Measurements from ENCODE around the gene NAPEPLD.
"Not testable (repeated sequence)": the region's sequence is repeated elsewhere in the genome, so short reads cannot be mapped to it uniquely, and the experiment has no call there.

The NAPEPLD gene

DNA sequence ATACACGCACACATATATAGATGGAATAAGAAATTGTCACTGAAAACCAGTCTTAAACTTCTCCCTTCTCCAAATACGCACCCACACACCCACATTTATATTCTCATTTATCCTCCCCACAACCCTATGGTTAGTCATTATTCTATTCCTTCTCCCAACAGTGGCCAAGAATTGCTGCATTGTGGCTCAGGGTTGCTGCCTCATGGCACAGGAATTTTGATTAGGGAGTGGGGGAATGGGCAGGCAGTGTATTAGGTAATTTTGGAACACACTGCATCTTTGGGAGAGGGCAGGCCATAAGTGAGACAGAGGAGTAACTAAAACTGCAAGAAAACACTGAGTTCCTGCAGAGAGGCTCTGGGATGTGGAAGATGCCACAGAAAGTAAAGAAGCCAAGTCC is 35.7 kb downstream of the NAPEPLD start:
- no peak for DNase-seq
- ChIA-PET CTCF (no interaction called here), POLR2A (no interaction called here)
- no peak overlapping the region for H3K4me3 ChIP-seq (ENCODE audit: control insufficient read depth in 1 of 7, extremely low read depth in 1 of 7, insufficient read depth in 4 of 7, low read depth in 2 of 7, low read length in 6 of 7)
- WGBS (ENCODE audit: insufficient coverage), result no CpG with 5 or more reads among the region's 2 CpGs
- no peaks in the 10 kb centered on the region for H3K9me3 ChIP-seq (ENCODE audit: control extremely low read depth in 1 of 5, control insufficient read depth in 4 of 5, insufficient read depth in 2 of 5, low read depth in 1 of 5, low read length in 4 of 5)
- H3K27ac ChIP-seq (ENCODE audit: insufficient read depth in 1 of 2, low read depth in 1 of 2, low read length in 2 of 2, poor library complexity in 1 of 2, severe bottlenecking in 2 of 2), result no peak overlapping the region
- no peaks in the 10 kb centered on the region for H3K27me3 ChIP-seq (replicated peaks in 2 of 5; ENCODE audit: control insufficient read depth in 4 of 5, insufficient read depth in 5 of 5, low read length in 4 of 5)
- H3K4me1 ChIP-seq (ENCODE audit: control extremely low read depth in 1 of 4, control insufficient read depth in 4 of 4, insufficient read depth in 4 of 4, low read length in 3 of 4), result no peaks in the 10 kb centered on the region
- peaks cover 4 to 18% (median 10%) of the 10 kb centered on the region in 4 experiments for H3K36me3 ChIP-seq (ENCODE audit: control insufficient read depth in 4 of 4, insufficient read depth in 4 of 4, low read length in 3 of 4)

DNA sequence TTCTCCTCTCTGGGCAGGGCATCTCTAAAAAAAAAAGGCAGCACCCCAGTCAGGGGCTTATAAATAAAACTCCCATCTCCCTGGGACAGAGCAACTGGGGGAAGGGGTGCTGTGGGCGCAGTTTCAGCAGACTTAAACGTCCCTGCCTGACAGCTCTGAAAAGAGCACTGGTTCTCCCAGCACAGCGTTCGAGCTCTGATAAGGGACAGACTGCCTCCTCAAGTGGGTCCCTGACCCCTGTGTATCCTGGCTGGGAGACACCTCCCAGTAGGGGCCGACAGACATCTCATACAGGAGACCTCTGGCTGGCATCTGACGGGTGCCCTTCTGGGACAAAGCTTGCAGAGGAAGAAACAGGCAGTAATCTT is 42.2 kb downstream of the NAPEPLD start:
- CTCF ChIA-PET; DNase-seq; H3K9me3 ChIP-seq (ENCODE audit: control extremely low read depth in 1 of 5, control insufficient read depth in 4 of 5, insufficient read depth in 2 of 5, low read depth in 1 of 5, low read length in 4 of 5); H3K27me3 ChIP-seq (replicated peaks in 2 of 5; ENCODE audit: control insufficient read depth in 4 of 5, insufficient read depth in 5 of 5, low read length in 4 of 5); H3K27ac ChIP-seq (ENCODE audit: insufficient read depth in 1 of 2, low read depth in 1 of 2, low read length in 2 of 2, poor library complexity in 1 of 2, severe bottlenecking in 2 of 2); H3K4me3 ChIP-seq (ENCODE audit: control insufficient read depth in 1 of 7, extremely low read depth in 1 of 7, insufficient read depth in 4 of 7, low read depth in 2 of 7, low read length in 6 of 7); H3K4me1 ChIP-seq (ENCODE audit: control extremely low read depth in 1 of 4, control insufficient read depth in 4 of 4, insufficient read depth in 4 of 4, low read length in 3 of 4); POLR2A ChIA-PET: not testable (repeated sequence)
- peaks cover 4 to 21% (median 5%) of the 10 kb centered on the region in 4 experiments for H3K36me3 ChIP-seq (ENCODE audit: control insufficient read depth in 4 of 4, insufficient read depth in 4 of 4, low read length in 3 of 4)
- 97% methylated on average over 6 of the region's 6 CpGs for WGBS (ENCODE audit: insufficient coverage)

DNA sequence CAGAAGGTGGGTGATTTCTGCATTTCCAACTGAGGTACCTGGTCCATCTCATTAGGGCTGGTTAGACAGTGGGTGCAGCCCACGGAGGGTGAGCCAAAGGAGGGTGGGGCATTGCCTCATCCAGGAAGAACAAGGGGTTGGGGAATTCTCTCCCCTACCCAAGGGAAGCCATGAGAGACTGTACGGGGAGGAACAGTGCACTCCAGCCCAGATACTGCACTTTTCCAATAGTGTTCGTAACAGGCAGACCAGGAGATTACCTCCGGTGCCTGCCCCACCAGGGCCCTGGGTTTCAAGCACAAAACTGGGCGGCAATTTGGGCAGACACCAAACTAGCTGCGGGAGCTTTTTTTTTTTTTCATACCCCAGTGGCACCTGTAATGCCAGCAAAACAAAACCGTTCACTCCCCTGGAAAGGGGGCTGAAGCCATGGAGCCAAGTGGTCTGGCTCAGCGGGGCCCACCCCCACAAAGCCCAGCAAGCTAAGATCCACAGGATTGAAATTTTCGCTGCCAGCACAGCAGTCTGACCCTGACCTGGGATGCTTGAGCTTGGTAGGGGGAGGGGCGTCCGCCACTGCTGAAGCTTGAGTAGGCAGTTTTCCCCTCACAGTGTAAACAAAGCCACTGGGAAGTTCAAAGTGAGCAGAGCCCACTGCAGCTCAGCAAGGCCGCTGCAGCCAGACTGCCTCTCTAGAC is 42.7 kb downstream of the NAPEPLD start:
- CTCF ChIA-PET, result no interaction called here
- Histone ChIP-seq H3K27me3 (replicated peaks in 2 of 5; ENCODE audit: control insufficient read depth in 4 of 5, insufficient read depth in 5 of 5, low read length in 4 of 5) (no peaks in the 10 kb centered on the region), H3K4me1 (ENCODE audit: control extremely low read depth in 1 of 4, control insufficient read depth in 4 of 4, insufficient read depth in 4 of 4, low read length in 3 of 4) (no peaks in the 10 kb centered on the region), H3K27ac (ENCODE audit: insufficient read depth in 1 of 2, low read depth in 1 of 2, low read length in 2 of 2, poor library complexity in 1 of 2, severe bottlenecking in 2 of 2) (no peak overlapping the region), H3K9me3 (ENCODE audit: control extremely low read depth in 1 of 5, control insufficient read depth in 4 of 5, insufficient read depth in 2 of 5, low read depth in 1 of 5, low read length in 4 of 5) (no peaks in the 10 kb centered on the region), H3K4me3 (ENCODE audit: control insufficient read depth in 1 of 7, extremely low read depth in 1 of 7, insufficient read depth in 4 of 7, low read depth in 2 of 7, low read length in 6 of 7) (no peak overlapping the region), H3K36me3 (ENCODE audit: control insufficient read depth in 4 of 4, insufficient read depth in 4 of 4, low read length in 3 of 4) (peaks cover 4 to 24% (median 9%) of the 10 kb centered on the region in 4 experiments)
- POLR2A ChIA-PET, result no interaction called here
- 98% methylated on average over 6 of the region's 12 CpGs for WGBS (ENCODE audit: insufficient coverage)
- DNase-seq, result no peak

DNA sequence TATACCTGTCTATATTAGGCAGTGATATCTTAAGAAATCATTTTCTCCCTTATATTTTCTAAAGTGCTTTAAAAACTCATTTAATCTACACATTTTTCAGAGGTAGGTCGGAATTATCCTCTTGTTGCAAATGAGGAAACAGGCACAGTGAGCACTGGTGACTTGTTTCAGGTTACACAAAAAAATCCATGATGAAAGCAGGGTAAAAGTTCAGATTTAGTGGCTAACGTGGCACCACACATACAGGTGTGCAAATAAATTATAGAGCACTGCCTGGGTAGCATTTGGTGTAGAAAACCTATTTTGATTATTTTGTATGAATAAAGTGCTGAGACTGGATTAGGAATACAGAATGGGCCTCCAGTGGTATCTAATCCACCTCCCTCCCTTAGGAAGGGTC is 47.4 kb downstream of the NAPEPLD start:
- no peak overlapping the region for H3K4me3 ChIP-seq (ENCODE audit: control insufficient read depth in 1 of 7, extremely low read depth in 1 of 7, insufficient read depth in 4 of 7, low read depth in 2 of 7, low read length in 6 of 7)
- no peak overlapping the region for H3K27ac ChIP-seq (ENCODE audit: insufficient read depth in 1 of 2, low read depth in 1 of 2, low read length in 2 of 2, poor library complexity in 1 of 2, severe bottlenecking in 2 of 2)
- POLR2A ChIA-PET, result no interaction called here
- H3K36me3 ChIP-seq (ENCODE audit: control insufficient read depth in 4 of 4, insufficient read depth in 4 of 4, low read length in 3 of 4), result peaks cover 10 to 40% (median 18%) of the 10 kb centered on the region in 4 experiments
- 50% methylated on average over 2 of the region's 2 CpGs for WGBS (ENCODE audit: insufficient coverage)
- H3K4me1 ChIP-seq (ENCODE audit: control extremely low read depth in 1 of 4, control insufficient read depth in 4 of 4, insufficient read depth in 4 of 4, low read length in 3 of 4), result no peaks in the 10 kb centered on the region
- CTCF ChIA-PET, result no interaction called here
- no peaks in the 10 kb centered on the region for H3K9me3 ChIP-seq (ENCODE audit: control extremely low read depth in 1 of 5, control insufficient read depth in 4 of 5, insufficient read depth in 2 of 5, low read depth in 1 of 5, low read length in 4 of 5)
- no peak for DNase-seq
- H3K27me3 ChIP-seq (replicated peaks in 2 of 5; ENCODE audit: control insufficient read depth in 4 of 5, insufficient read depth in 5 of 5, low read length in 4 of 5), result no peaks in the 10 kb centered on the region

DNA sequence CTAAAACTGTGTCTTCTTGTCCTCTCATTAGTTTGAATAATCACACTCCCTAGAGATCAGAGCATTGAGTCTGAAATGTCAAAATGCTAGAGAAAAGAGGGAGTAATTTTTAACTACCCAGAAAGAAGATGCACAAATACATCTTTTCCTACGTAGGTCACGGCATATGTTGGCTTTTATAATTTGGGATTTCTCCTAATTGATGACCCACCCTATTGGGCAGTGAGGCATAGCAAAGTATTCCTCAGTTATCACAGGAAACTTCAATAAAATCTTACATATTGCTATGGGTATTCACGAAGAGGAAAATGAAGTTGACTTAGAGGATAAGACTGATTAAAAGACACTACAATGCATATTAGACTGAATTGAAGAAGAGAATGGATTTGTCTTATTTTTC is 48.6 kb downstream of the NAPEPLD start:
- H3K36me3 ChIP-seq (ENCODE audit: control insufficient read depth in 4 of 4, insufficient read depth in 4 of 4, low read length in 3 of 4), result peaks cover 10 to 45% (median 20%) of the 10 kb centered on the region in 4 experiments

DNA sequence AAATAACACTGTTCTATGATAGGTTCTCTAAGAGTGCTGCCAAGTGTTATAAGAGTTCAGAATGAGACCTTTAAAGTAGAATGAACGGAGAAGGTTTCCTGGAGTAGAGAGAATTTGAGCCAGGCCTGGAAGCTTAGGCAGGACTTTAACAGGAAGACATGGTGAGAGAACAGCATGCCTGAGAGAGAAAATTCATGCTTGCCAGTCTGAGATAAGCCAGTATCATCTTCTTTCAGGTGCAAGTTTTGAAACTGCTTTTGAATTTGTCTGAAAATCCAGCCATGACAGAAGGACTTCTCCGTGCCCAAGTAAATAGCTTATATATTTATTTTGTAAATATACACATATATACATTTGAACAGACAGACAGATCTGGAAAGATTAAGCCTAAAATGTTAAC is 51.9 kb downstream of the NAPEPLD start:
- Histone ChIP-seq H3K27ac (ENCODE audit: insufficient read depth in 1 of 2, low read depth in 1 of 2, low read length in 2 of 2, poor library complexity in 1 of 2, severe bottlenecking in 2 of 2) (no peak overlapping the region), H3K4me3 (ENCODE audit: control insufficient read depth in 1 of 7, extremely low read depth in 1 of 7, insufficient read depth in 4 of 7, low read depth in 2 of 7, low read length in 6 of 7) (no peak overlapping the region), H3K27me3 (replicated peaks in 2 of 5; ENCODE audit: control insufficient read depth in 4 of 5, insufficient read depth in 5 of 5, low read length in 4 of 5) (no peaks in the 10 kb centered on the region), H3K9me3 (ENCODE audit: control extremely low read depth in 1 of 5, control insufficient read depth in 4 of 5, insufficient read depth in 2 of 5, low read depth in 1 of 5, low read length in 4 of 5) (no peaks in the 10 kb centered on the region), H3K36me3 (ENCODE audit: control insufficient read depth in 4 of 4, insufficient read depth in 4 of 4, low read length in 3 of 4) (peaks cover 7 to 39% (median 28%) of the 10 kb centered on the region in 4 experiments), H3K4me1 (ENCODE audit: control extremely low read depth in 1 of 4, control insufficient read depth in 4 of 4, insufficient read depth in 4 of 4, low read length in 3 of 4) (no peaks in the 10 kb centered on the region)
- ChIA-PET CTCF (no interaction called here), POLR2A (no interaction called here)
- DNase-seq, result no peak
- 89% methylated on average over 1 of the region's 2 CpGs for WGBS (ENCODE audit: insufficient coverage)

More for the DNA sequence above, 48.6 kb downstream of the NAPEPLD start:
- WGBS (ENCODE audit: insufficient coverage), result no CpG with 5 or more reads among the region's 3 CpGs
- CTCF ChIA-PET, result no interaction called here
- no peak overlapping the region for H3K27ac ChIP-seq (ENCODE audit: insufficient read depth in 1 of 2, low read depth in 1 of 2, low read length in 2 of 2, poor library complexity in 1 of 2, severe bottlenecking in 2 of 2)
- H3K27me3 ChIP-seq (replicated peaks in 2 of 5; ENCODE audit: control insufficient read depth in 4 of 5, insufficient read depth in 5 of 5, low read length in 4 of 5), result no peaks in the 10 kb centered on the region
- H3K4me3 ChIP-seq (ENCODE audit: control insufficient read depth in 1 of 7, extremely low read depth in 1 of 7, insufficient read depth in 4 of 7, low read depth in 2 of 7, low read length in 6 of 7), result no peak overlapping the region
- H3K4me1 ChIP-seq (ENCODE audit: control extremely low read depth in 1 of 4, control insufficient read depth in 4 of 4, insufficient read depth in 4 of 4, low read length in 3 of 4), result no peaks in the 10 kb centered on the region
- no peak for DNase-seq
- no peaks in the 10 kb centered on the region for H3K9me3 ChIP-seq (ENCODE audit: control extremely low read depth in 1 of 5, control insufficient read depth in 4 of 5, insufficient read depth in 2 of 5, low read depth in 1 of 5, low read length in 4 of 5)
- POLR2A ChIA-PET, result no interaction called here

DNA sequence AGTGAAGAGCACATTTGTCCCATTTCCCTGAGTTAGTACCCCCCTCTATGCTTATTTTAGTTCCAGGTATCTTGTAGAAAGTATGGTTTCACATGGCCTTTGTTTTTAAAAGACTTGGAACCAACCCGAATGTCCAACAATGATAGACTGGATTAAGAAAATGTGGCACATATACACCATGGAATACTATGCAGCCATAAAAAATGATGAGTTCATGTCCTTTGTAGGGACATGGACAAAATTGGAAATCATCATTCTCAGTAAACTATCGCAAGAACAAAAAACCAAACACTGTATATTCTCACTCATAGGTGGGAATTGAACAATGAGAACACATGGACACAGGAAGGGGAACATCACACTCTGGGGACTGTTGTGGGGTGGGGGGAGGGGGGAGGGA is 53.3 kb downstream of the NAPEPLD start:
- WGBS (ENCODE audit: insufficient coverage), result no CpG with 5 or more reads among the region's 2 CpGs
- DNase-seq; H3K4me3 ChIP-seq (ENCODE audit: control insufficient read depth in 1 of 7, extremely low read depth in 1 of 7, insufficient read depth in 4 of 7, low read depth in 2 of 7, low read length in 6 of 7); H3K4me1 ChIP-seq (ENCODE audit: control extremely low read depth in 1 of 4, control insufficient read depth in 4 of 4, insufficient read depth in 4 of 4, low read length in 3 of 4); CTCF ChIA-PET; H3K27me3 ChIP-seq (replicated peaks in 2 of 5; ENCODE audit: control insufficient read depth in 4 of 5, insufficient read depth in 5 of 5, low read length in 4 of 5); H3K9me3 ChIP-seq (ENCODE audit: control extremely low read depth in 1 of 5, control insufficient read depth in 4 of 5, insufficient read depth in 2 of 5, low read depth in 1 of 5, low read length in 4 of 5); POLR2A ChIA-PET; H3K27ac ChIP-seq (ENCODE audit: insufficient read depth in 1 of 2, low read depth in 1 of 2, low read length in 2 of 2, poor library complexity in 1 of 2, severe bottlenecking in 2 of 2): not testable (repeated sequence)
- H3K36me3 ChIP-seq (ENCODE audit: control insufficient read depth in 4 of 4, insufficient read depth in 4 of 4, low read length in 3 of 4), result peaks cover 2 to 36% (median 25%) of the 10 kb centered on the region in 4 experiments
